GM10248 (cell line): ENCODE results near the gene ACOXL.

ENCODE experiments used
- CTCF ChIA-PET: fragments of 300-600 bp; sonication (Branson Sonifier 250); formaldehyde crosslinking; extraction: SDS; loops from one replicate; lab custom pipeline; 2021; ENCODE audit warnings: antibody characterized with exemption; lab: Yijun Ruan, JAX
- POLR2A ChIA-PET: fragments of 350-650 bp; sonication (Branson Sonifier 250); formaldehyde crosslinking; extraction: SDS; loops from one replicate; lab custom pipeline; 2020; ENCODE audit warnings: antibody characterized with exemption; lab: Yijun Ruan, JAX
- DNase-seq: peaks from one replicate; pipeline ENCODE4 v3.0.0; 2012; ENCODE audit errors: extremely low spot score
- TF ChIP-seq, protein P1 (sequence below): IDR thresholded peaks from 2 replicates; pipeline ENCODE4 v1.5.1; 2012; ENCODE audit warnings: mild to moderate bottlenecking, low read depth; ENCODE audit errors: extremely low read depth, missing control alignments, control extremely low read depth

Gene ACOXL

DNA sequence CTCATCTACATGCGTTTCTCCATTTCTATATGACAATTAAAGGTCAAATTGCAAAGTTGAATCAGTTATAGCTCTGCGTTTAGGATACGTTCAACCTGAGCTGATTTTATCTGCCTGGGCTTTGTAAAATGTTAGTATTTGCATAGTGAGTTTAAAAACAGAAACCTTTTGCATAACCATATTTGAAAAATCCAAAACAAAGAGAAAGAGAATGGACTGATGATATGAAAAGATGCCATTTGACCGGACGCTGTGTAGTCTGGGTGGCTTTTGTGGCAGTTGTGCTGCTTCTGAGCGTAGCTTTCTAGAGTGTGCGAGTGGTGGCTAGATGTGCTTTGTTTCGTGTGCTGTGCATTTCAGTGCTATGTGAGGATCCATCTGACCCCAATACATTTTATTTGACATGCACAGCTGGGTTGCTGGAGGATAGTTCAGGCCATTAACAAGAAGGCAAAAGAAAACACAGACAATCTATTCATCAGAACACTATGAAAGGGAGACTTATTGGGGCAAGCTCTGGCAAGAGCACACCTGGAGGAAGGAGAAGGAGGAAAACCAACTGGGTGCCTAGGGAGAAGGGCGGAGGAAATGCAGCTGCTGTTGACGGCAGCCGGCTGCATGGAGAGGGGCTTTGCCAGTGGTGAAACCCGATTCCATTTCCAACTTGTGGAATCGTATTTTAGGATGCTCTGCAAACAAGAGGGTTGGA lies 126.8 kb downstream of the ACOXL start:
- ChIA-PET CTCF (interaction anchor here (1.0 to 2.1 kb wide), 7 partner anchors 9 to 46 kb away, joined by 3 to 9 read pairs (median 4); no protein-coding TSS in a partner anchor), POLR2A (interaction anchor here (1.0 kb wide), 1 partner anchor 191 kb away, joined by 3 read pairs; no protein-coding TSS in a partner anchor)
- no peak for DNase-seq
- TF ChIP-seq, protein P1, sequence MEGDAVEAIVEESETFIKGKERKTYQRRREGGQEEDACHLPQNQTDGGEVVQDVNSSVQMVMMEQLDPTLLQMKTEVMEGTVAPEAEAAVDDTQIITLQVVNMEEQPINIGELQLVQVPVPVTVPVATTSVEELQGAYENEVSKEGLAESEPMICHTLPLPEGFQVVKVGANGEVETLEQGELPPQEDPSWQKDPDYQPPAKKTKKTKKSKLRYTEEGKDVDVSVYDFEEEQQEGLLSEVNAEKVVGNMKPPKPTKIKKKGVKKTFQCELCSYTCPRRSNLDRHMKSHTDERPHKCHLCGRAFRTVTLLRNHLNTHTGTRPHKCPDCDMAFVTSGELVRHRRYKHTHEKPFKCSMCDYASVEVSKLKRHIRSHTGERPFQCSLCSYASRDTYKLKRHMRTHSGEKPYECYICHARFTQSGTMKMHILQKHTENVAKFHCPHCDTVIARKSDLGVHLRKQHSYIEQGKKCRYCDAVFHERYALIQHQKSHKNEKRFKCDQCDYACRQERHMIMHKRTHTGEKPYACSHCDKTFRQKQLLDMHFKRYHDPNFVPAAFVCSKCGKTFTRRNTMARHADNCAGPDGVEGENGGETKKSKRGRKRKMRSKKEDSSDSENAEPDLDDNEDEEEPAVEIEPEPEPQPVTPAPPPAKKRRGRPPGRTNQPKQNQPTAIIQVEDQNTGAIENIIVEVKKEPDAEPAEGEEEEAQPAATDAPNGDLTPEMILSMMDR = no peak

DNA sequence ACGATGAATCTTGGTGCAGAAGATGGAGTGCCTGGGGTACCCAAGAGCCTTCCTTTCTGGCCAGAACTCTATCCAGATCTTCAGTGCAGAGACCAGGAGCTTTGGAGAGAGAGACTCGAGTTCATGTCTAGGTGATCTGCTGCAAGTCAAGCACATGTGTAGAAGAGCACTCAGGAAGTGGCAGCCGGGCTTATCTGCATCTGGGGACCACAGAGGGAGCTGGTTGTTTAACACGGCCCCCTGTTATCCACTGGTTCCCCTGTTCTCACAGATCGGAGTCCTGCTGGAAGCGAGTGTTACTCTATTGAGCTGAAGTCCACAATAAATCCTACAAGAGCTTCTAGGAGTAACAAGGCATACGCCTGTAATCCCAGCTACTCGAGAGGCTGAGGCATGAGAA lies 128.3 kb downstream of the ACOXL start:
- POLR2A ChIA-PET = no interaction called here
- TF ChIP-seq, protein P1 = no peak
- CTCF ChIA-PET = interaction anchor here (0.8 to 1.4 kb wide), 2 partner anchors 11 to 30 kb away, joined by 3 read pairs; no protein-coding TSS in a partner anchor
- no peak for DNase-seq

DNA sequence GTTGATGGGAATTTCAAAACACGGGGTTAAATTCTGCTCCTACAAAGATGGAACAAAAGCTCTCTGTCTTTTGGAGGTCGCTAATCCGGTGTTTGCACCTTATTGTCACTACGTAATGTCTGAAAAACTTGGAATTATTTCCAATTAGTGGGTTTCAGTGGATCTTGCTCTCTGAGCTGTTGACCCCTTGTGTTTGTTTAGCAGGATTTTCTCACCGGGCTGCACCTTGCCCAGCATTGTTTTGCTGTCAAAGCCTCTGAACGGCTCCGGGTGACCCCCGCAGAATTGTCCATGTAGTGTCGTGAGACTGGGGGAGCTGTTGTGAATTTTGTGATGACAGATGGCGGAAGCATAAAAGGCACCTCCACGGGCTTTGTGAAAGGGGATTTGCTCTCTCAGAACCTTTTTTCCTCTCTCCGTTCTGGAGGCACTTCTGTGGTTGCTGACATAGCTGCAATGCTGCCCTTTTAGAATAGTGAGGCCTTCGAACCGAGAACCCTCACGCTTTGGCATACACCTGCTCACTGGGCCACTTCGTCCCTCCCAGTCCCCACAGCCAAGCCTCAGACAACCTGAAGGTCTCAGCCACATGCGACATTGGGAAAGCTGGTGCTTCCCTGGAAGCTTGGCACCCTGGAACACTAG lies 129.4 kb downstream of the ACOXL start:
- CTCF ChIA-PET = interaction anchor here (1.1 to 6.5 kb wide), 5 partner anchors 8 to 195 kb away, joined by 3 to 35 read pairs (median 3); no protein-coding TSS in a partner anchor

DNA sequence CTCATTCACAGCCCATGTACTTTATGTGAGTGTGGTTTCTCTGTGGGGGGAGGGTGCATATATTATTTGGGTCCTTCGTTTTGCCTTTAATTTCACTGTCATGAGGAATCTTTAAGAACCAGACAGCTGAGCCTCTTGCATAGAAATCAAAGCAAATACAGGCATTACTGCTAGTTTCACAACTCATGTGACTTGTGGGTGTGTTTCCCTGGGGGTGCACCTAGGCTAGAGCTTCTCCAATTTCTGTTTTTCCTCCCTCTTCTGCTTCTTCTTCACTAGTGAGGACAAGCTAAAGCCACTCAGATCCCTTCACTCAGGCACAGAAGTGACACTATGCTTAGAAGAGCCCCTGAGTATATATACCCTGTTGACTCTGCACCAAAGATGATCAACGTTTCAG lies 131.4 kb downstream of the ACOXL start:
- POLR2A ChIA-PET = no interaction called here
- no peak for DNase-seq
- TF ChIP-seq, protein P1 = no peak
- CTCF ChIA-PET = interaction anchor here (1.0 to 6.5 kb wide), 2 partner anchors 10 to 12 kb away, joined by 3 to 35 read pairs; no protein-coding TSS in a partner anchor

More for the DNA sequence above, 129.4 kb downstream of the ACOXL start:
- DNase-seq = no peak
- POLR2A ChIA-PET = no interaction called here
- TF ChIP-seq, protein P1 = no peak

DNA sequence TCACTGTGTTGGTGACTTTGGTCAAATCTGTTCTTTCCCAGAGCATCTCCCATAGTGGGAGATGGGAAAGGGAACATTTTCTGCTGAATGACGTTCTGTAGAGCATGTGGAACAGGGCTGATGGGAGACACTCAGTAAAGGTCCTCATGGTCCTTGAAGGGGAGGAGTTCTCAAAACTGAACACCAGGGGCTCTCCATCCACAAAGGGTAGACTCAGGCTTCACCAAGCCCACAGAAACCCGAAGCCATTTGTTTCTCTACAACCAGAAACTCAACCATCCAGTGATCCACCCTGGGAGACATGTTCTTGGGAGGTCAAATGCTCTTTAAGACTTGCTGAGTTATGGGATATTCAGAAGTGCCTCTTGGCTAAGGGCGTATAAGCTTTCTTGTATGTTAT lies 131.8 kb downstream of the ACOXL start:
- POLR2A ChIA-PET = no interaction called here

DNA sequence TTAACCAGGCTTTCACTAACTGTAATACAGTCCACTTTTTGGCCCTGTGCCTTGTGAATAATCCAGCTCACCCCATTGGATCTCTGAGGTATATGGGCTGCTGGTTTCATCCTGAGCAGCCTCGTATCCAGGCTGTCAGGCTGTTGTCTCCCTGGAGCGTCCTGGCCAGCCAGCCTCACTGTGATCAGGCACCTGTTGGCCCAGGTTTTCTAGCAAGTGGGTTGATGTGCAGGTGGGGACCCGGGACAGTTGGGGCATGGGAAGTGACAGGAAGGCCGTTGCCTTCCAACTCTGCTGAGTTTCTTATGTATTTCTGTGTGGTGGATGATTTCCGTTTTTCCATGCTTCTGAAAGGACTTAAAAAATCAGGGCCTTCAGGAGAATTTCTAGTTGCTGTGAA lies 132.4 kb downstream of the ACOXL start:
- TF ChIP-seq, protein P1 = no peak
- no peak for DNase-seq
- POLR2A ChIA-PET = no interaction called here
- CTCF ChIA-PET = interaction anchor here (6.5 kb wide), 1 partner anchor 11 kb away, joined by 35 read pairs; no protein-coding TSS in a partner anchor

More for the DNA sequence above, 131.8 kb downstream of the ACOXL start:
- no peak for DNase-seq
- CTCF ChIA-PET = interaction anchor here (6.5 kb wide), 1 partner anchor 11 kb away, joined by 35 read pairs; no protein-coding TSS in a partner anchor
- TF ChIP-seq, protein P1 = no peak
